HG02884 (cell line): Measurements from ENCODE around the gene TUBGCP2.
A peak's percentile ranks its signal among the peaks of the same experiment; 100 is the strongest.

Experiments used
- ATAC-seq: cut with Tn5 transposase; IDR thresholded peaks from one replicate; pipeline ENCODE4 v1.9.1; 2021; ENCODE audit warnings: mild to moderate bottlenecking, moderate library complexity; ENCODE audit not compliant: unreplicated experiment

Gene TUBGCP2

GRCh38 chr10:133309100-133309719 is 538 bp upstream of the TUBGCP2 start:
- ATAC-seq: peak; percentile 61

- peak; percentile 33 for ATAC-seq
Measured at GRCh38 chr10:133307776-133308420, 774 bp downstream of the TUBGCP2 start.

- ATAC-seq: no peak
Measured at GRCh38 chr10:133306941-133307379, 1.7 kb downstream of the TUBGCP2 start.

- ATAC-seq: no peak
Measured at GRCh38 chr10:133306097-133306476, 2.6 kb downstream of the TUBGCP2 start.

- ATAC-seq: no peak
Measured at GRCh38 chr10:133303206-133303605, 5.5 kb downstream of the TUBGCP2 start.

- ATAC-seq: no peak
Measured at GRCh38 chr10:133302230-133302629, 6.4 kb downstream of the TUBGCP2 start.

GRCh38 chr10:133299738-133300137 is 8.9 kb downstream of the TUBGCP2 start:
- no peak for ATAC-seq

GRCh38 chr10:133299224-133299623 is 9.4 kb downstream of the TUBGCP2 start:
- ATAC-seq: no peak

GRCh38 chr10:133298466-133298865 is 10.2 kb downstream of the TUBGCP2 start:
- no peak for ATAC-seq

GRCh38 chr10:133297504-133297903 is 11.2 kb downstream of the TUBGCP2 start:
- no peak for ATAC-seq

GRCh38 chr10:133295426-133296320 is 13.0 kb downstream of the TUBGCP2 start:
- ATAC-seq: no peak

GRCh38 chr10:133294189-133294588 is 14.5 kb downstream of the TUBGCP2 start:
- no peak for ATAC-seq

GRCh38 chr10:133293810-133294119 is 14.9 kb downstream of the TUBGCP2 start:
- ATAC-seq: no peak

- no peak for ATAC-seq
Measured at GRCh38 chr10:133292919-133293809, 15.5 kb downstream of the TUBGCP2 start.

GRCh38 chr10:133289761-133290160 is 18.9 kb downstream of the TUBGCP2 start:
- ATAC-seq: no peak

GRCh38 chr10:133287832-133288500 is 20.7 kb downstream of the TUBGCP2 start:
- no peak for ATAC-seq

- no peak for ATAC-seq
Measured at GRCh38 chr10:133286366-133286765, 22.3 kb downstream of the TUBGCP2 start.

GRCh38 chr10:133285217-133285616 is 23.5 kb downstream of the TUBGCP2 start:
- ATAC-seq: no peak

GRCh38 chr10:133283931-133284330 is 24.7 kb downstream of the TUBGCP2 start:
- no peak for ATAC-seq

- no peak for ATAC-seq
Measured at GRCh38 chr10:133282846-133283390, 25.8 kb downstream of the TUBGCP2 start.
